Measurements from ENCODE around the gene KCTD3.
A peak's percentile ranks its signal among the peaks of the same experiment; 100 is the strongest.

KCTD3 gene

GRCh38 chr1:215568299-215568692, 1.2 kb downstream of the KCTD3 start:
- peak; percentile 86 for DNase-seq (ENCODE audit: low read depth)
- no peak for TF ChIP-seq CTCF (conservative IDR thresholded peaks at IDR 0.05; ENCODE audit: control insufficient read depth, insufficient read depth, low read depth, low read length)
- H3K4me3 ChIP-seq (ENCODE audit: control insufficient read depth, low read depth, low read length): peak overlapping the region; percentile 81

GRCh38 chr1:215569986-215570824, 3.1 kb downstream of the KCTD3 start:
- DNase-seq (ENCODE audit: low read depth): no peak
- H3K4me3 ChIP-seq (ENCODE audit: control insufficient read depth, low read depth, low read length): peak overlapping the region; percentile 81
- no peak for TF ChIP-seq CTCF (conservative IDR thresholded peaks at IDR 0.05; ENCODE audit: control insufficient read depth, insufficient read depth, low read depth, low read length)

GRCh38 chr1:215581896-215582295, 14.8 kb downstream of the KCTD3 start:
- DNase-seq (ENCODE audit: low read depth): no peak
- no peak overlapping the region for H3K4me3 ChIP-seq (ENCODE audit: control insufficient read depth, low read depth, low read length)
- TF ChIP-seq CTCF (conservative IDR thresholded peaks at IDR 0.05; ENCODE audit: control insufficient read depth, insufficient read depth, low read depth, low read length): no peak

GRCh38 chr1:215583185-215583749, 16.2 kb downstream of the KCTD3 start:
- H3K4me3 ChIP-seq (ENCODE audit: control insufficient read depth, low read depth, low read length): no peak overlapping the region
- DNase-seq (ENCODE audit: low read depth): no peak
- TF ChIP-seq CTCF (conservative IDR thresholded peaks at IDR 0.05; ENCODE audit: control insufficient read depth, insufficient read depth, low read depth, low read length): no peak

GRCh38 chr1:215584389-215584788, 17.3 kb downstream of the KCTD3 start:
- H3K4me3 ChIP-seq (ENCODE audit: control insufficient read depth, low read depth, low read length): no peak overlapping the region
- TF ChIP-seq CTCF (conservative IDR thresholded peaks at IDR 0.05; ENCODE audit: control insufficient read depth, insufficient read depth, low read depth, low read length): no peak
- no peak for DNase-seq (ENCODE audit: low read depth)

- no peak for DNase-seq (ENCODE audit: low read depth)
- TF ChIP-seq CTCF (conservative IDR thresholded peaks at IDR 0.05; ENCODE audit: control insufficient read depth, insufficient read depth, low read depth, low read length): no peak
- H3K4me3 ChIP-seq (ENCODE audit: control insufficient read depth, low read depth, low read length): no peak overlapping the region
Measured at GRCh38 chr1:215589650-215590435, 22.7 kb downstream of the KCTD3 start.
